ENCODE measurements around the gene ADH1C.
"Not testable (repeated sequence)": the region's sequence is repeated elsewhere in the genome, so short reads cannot be mapped to it uniquely, and the experiment has no call there.

Gene ADH1C

GRCh38 chr4:99352602-99353537 lies at the start of gene ADH1C:
Gene ADH1C, minus strand, starts transcription at chr4:99352746. Its CDS starts 71 bp downstream, at chr4:99352675.
- DNase-seq (ENCODE audit: low spot score) = no peak

GRCh38 chr4:99400831-99401230 lies 48.3 kb upstream of the ADH1C start:
- DNase-seq (ENCODE audit: low spot score) = no peak

GRCh38 chr4:99399017-99399416 lies 46.5 kb upstream of the ADH1C start:
- no peak for DNase-seq (ENCODE audit: low spot score)

GRCh38 chr4:99395595-99396364 lies 43.2 kb upstream of the ADH1C start:
- no peak for DNase-seq (ENCODE audit: low spot score)

- DNase-seq (ENCODE audit: low spot score) = no peak
These were observed 42.4 kb upstream of the ADH1C start for GRCh38 chr4:99394896-99395295.

GRCh38 chr4:99390055-99390454 lies 37.5 kb upstream of the ADH1C start:
- DNase-seq (ENCODE audit: low spot score) = no peak

GRCh38 chr4:99389606-99390005 lies 37.1 kb upstream of the ADH1C start:
- DNase-seq (ENCODE audit: low spot score) = no peak

GRCh38 chr4:99383833-99384392 lies 31.4 kb upstream of the ADH1C start:
- DNase-seq (ENCODE audit: low spot score) = no peak

- no peak for DNase-seq (ENCODE audit: low spot score)
These were observed 30.9 kb upstream of the ADH1C start for GRCh38 chr4:99383399-99383798.

GRCh38 chr4:99382745-99383360 lies 30.3 kb upstream of the ADH1C start:
- no peak for DNase-seq (ENCODE audit: low spot score)

GRCh38 chr4:99381588-99382175 lies 29.1 kb upstream of the ADH1C start:
- no peak for DNase-seq (ENCODE audit: low spot score)

GRCh38 chr4:99379571-99379970 lies 27.0 kb upstream of the ADH1C start:
- DNase-seq (ENCODE audit: low spot score) = no peak

GRCh38 chr4:99378876-99379275 lies 26.3 kb upstream of the ADH1C start:
- DNase-seq (ENCODE audit: low spot score) = no peak

- DNase-seq (ENCODE audit: low spot score) = not testable (repeated sequence)
These were observed 24.8 kb upstream of the ADH1C start for GRCh38 chr4:99377341-99377740.

GRCh38 chr4:99372464-99372863 lies 19.9 kb upstream of the ADH1C start:
- not testable (repeated sequence) for DNase-seq (ENCODE audit: low spot score)

GRCh38 chr4:99367817-99368216 lies 15.3 kb upstream of the ADH1C start:
- not testable (repeated sequence) for DNase-seq (ENCODE audit: low spot score)

GRCh38 chr4:99366491-99366890 lies 13.9 kb upstream of the ADH1C start:
- no peak for DNase-seq (ENCODE audit: low spot score)

- DNase-seq (ENCODE audit: low spot score) = no peak
These were observed 10.2 kb upstream of the ADH1C start for GRCh38 chr4:99362768-99363167.

- DNase-seq (ENCODE audit: low spot score) = no peak
These were observed 9.3 kb upstream of the ADH1C start for GRCh38 chr4:99361899-99362275.

- DNase-seq (ENCODE audit: low spot score) = no peak
These were observed 8.8 kb upstream of the ADH1C start for GRCh38 chr4:99361268-99361898.

- DNase-seq (ENCODE audit: low spot score) = no peak
These were observed 7.1 kb upstream of the ADH1C start for GRCh38 chr4:99359480-99360204.
